Measurements from ENCODE around the gene PDCD4.

GRCh38 chr10:110848106-110848505, 23.6 kb upstream of the PDCD4 start:
- TF ChIP-seq FOXA1 (IDR thresholded peaks at IDR 0.05) (no peak), CTCF (IDR thresholded peaks at IDR 0.05; ENCODE audit: low read depth, low read length, missing input control) (no peak), TAF1 (conservative IDR thresholded peaks at IDR 0.05) (no peak)
- TF ChIP-seq, protein P1, sequence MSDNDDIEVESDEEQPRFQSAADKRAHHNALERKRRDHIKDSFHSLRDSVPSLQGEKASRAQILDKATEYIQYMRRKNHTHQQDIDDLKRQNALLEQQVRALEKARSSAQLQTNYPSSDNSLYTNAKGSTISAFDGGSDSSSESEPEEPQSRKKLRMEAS (IDR thresholded peaks at IDR 0.05) = no peak
- TF ChIP-seq, protein P2, sequence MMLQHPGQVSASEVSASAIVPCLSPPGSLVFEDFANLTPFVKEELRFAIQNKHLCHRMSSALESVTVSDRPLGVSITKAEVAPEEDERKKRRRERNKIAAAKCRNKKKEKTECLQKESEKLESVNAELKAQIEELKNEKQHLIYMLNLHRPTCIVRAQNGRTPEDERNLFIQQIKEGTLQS (IDR thresholded peaks at IDR 0.05) = no peak
- TF ChIP-seq, protein P3, sequence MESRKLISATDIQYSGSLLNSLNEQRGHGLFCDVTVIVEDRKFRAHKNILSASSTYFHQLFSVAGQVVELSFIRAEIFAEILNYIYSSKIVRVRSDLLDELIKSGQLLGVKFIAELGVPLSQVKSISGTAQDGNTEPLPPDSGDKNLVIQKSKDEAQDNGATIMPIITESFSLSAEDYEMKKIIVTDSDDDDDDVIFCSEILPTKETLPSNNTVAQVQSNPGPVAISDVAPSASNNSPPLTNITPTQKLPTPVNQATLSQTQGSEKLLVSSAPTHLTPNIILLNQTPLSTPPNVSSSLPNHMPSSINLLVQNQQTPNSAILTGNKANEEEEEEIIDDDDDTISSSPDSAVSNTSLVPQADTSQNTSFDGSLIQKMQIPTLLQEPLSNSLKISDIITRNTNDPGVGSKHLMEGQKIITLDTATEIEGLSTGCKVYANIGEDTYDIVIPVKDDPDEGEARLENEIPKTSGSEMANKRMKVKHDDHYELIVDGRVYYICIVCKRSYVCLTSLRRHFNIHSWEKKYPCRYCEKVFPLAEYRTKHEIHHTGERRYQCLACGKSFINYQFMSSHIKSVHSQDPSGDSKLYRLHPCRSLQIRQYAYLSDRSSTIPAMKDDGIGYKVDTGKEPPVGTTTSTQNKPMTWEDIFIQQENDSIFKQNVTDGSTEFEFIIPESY (IDR thresholded peaks at IDR 0.05) = no peak
- TF ChIP-seq, protein P4, sequence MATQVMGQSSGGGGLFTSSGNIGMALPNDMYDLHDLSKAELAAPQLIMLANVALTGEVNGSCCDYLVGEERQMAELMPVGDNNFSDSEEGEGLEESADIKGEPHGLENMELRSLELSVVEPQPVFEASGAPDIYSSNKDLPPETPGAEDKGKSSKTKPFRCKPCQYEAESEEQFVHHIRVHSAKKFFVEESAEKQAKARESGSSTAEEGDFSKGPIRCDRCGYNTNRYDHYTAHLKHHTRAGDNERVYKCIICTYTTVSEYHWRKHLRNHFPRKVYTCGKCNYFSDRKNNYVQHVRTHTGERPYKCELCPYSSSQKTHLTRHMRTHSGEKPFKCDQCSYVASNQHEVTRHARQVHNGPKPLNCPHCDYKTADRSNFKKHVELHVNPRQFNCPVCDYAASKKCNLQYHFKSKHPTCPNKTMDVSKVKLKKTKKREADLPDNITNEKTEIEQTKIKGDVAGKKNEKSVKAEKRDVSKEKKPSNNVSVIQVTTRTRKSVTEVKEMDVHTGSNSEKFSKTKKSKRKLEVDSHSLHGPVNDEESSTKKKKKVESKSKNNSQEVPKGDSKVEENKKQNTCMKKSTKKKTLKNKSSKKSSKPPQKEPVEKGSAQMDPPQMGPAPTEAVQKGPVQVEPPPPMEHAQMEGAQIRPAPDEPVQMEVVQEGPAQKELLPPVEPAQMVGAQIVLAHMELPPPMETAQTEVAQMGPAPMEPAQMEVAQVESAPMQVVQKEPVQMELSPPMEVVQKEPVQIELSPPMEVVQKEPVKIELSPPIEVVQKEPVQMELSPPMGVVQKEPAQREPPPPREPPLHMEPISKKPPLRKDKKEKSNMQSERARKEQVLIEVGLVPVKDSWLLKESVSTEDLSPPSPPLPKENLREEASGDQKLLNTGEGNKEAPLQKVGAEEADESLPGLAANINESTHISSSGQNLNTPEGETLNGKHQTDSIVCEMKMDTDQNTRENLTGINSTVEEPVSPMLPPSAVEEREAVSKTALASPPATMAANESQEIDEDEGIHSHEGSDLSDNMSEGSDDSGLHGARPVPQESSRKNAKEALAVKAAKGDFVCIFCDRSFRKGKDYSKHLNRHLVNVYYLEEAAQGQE (IDR thresholded peaks at IDR 0.05) = no peak

All from liver (tissue), 3 donors.